Measurements from ENCODE around the gene TSKU.
A peak's percentile ranks its signal among the peaks of the same experiment; 100 is the strongest.
"Not testable (repeated sequence)": the region's sequence is repeated elsewhere in the genome, so short reads cannot be mapped to it uniquely, and the experiment has no call there.

Gene TSKU

DNA sequence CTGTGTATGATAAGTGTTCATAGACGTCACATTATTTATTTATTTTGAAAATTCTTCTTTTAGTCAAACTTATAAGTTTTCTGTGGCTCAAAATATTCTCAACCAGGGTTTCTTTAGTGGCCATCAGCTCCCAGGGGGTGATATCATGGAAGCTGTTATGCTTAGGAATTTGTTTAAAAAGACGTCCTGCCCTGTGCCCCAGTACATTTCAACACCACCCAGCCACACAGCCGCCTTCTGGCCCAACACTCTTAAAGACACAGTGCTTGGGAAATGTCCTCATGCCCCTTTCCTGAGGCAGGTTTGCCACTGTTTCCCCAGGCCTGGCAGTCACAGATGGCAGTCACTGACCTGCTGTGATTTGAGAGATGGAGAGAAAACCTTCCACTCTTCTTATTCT is 19.9 kb downstream of the TSKU start:
- no peak for DNase-seq

GRCh38 chr11:76803811-76804600 is 20.9 kb downstream of the TSKU start:
- no peak for DNase-seq

DNA sequence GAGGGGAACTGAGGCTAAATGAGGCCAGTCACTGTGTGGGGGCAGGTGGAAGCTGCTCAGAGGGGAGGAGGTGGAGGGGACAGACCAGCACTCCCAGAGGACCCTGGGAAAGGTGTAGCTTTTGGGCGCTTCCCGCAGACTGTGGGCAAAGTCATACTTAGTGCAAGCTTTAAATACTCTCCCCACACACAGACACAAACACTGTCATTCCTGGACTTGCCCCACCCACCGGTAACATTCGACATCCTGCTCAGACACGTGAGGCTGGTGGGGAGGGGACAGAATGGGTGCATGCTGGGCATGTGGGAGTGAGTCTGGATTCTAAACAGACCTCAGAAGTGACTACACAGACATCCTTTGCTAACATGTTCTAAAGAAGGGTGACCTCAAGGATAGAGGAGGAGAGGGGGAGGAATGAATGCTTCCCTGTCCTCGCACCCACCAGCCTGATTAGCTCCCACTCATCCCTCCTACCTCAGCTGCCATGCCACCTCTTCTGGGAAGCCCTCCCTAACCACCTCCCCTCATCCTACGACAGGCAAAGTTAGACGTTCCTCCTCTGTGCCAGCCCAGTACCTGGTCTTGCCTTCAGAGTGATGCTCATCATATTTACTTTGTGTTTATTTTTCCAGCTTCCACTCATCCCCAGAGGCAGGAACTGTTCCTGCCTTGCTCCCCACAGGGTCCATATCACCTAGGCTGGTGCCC is 22.2 kb downstream of the TSKU start:
- peak; percentile 24 for DNase-seq

DNA sequence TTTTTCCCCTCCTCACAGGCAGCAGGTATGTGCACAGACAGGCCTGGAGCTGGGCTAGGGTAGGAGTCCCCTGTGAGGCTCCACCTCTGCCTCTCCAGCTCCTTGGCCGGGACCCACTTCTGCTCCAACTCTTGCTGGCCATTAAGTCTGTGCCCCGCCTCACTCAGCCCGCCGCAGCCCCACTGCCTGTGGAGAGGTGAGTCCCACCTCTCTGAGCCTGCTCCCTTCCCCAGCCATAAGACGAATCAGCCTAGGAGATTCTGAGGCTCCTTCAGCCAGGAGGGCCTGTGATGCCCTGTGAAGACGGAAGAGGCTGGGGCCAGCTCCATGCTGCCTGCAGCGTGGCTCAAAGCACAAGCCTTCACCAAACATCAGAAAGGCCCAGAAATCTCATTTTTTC is 23.0 kb downstream of the TSKU start:
- no peak for DNase-seq

DNA sequence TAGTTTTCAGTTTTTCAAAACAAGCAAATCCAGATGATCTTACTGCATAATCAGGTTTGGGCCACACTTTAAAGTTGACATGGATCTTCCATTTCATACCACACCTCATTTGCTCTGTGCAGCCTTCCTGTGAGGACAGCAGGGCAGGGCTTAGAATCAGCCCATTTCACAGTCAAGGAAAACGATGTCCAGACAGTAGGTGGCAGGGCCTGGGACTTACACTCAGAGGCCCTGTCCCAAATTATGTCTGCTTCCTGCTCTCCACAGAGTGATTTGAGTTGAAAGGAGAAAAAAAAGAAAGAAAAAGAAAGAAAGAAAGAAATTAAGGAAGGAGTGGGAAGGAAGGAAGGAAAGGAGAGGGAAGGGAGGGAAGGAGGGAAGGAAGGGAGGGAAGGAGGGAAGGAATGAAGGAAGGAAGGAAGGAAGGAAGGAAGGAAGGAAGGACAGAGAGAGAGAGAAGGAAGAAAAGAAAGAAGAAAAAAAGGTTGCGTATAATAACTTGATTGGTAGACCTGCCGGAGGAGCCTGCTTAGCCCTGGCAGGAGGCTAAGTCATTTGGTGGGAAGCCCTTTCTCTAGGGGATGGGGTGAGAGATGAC is 23.6 kb downstream of the TSKU start:
- DNase-seq = no peak

DNA sequence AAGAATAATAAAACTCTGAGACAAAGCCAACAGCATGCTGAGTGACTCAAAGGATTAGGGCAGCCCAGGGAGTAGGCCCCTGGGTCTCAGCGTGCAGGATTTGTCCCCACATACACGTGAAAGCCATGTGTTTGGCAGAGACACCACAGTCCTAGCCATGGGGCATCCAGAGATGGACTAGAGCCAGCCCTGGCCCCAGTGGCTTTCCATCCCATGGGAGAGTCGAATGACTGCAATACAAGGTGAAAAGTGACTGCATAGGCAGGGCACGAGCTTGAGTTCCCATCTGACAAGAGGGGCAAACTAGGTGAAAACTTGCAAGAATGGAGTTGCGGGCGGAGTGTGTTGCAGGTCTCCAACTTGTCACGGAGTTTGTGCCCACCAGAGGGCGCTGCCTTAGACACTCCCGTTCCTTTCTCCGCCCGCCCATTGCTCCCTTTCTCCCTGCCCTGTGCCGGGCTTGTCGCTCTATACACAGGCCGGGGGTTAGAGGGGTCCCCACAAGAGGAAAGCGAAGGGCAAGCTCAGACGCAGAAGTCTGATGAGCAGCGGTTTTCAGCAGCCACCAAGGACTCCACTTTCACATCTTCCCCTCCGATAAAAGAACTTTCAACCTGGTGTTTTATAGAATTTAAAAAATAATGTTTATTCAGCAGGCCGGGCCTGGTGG is 24.2 kb downstream of the TSKU start:
- peak; percentile 81 for DNase-seq

- peak; percentile 25 for DNase-seq
These were observed 25.0 kb downstream of the TSKU start for GRCh38 chr11:76808171-76808570.

GRCh38 chr11:76808996-76809395 is 25.8 kb downstream of the TSKU start:
- DNase-seq = no peak

DNA sequence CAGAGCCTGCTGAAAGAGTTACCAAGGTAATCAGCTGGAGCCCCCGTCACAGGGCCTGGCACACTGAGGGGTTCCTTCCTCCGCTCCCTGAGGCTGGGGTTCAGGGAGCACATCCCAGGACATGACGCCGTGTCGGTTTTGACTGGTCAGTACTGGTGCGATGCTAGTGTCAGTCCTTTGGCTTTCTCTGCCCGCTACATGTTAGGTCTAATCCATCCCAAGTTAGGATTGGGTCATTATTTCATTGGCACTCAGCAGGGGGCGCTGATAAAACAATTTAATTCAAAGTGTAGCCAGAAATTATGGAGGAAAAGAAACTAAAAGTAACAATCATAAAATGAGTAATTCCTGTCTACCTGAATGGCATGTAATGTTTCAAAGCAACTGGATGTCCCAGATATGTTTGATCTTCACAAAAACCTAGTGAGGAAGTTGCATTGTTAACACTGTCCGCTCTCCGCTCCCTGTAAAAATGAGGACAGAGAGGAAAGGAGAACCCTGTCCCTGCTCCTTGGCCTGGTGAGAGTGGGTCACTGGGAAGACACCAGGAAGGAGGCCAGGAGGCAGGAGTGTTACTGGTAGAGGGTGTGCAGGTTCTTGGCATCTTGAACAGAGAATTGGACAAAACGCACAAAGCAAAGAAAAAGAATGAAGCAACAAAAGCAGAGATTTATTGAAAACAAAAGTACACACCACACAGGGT is 27.1 kb downstream of the TSKU start:
- DNase-seq = no peak

DNA sequence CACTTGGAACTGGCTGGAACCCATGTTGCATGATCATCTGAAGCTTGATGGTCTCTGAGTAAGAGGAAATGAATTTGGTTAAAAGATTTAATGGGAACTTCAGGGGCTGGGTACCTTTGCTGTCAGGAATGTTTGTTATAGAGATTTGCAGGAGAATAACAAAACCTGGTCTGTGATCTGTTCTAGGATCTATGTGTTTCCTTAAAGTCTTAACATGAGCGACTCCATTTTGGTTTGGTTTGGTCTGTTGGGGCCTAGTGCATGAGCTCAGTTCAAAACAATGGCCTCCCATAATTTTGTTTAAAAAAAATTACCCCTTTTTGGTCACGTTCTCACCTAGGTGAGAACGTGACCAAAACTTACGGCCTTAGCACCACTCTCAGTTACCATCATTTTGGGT is 28.1 kb downstream of the TSKU start:
- DNase-seq = no peak

DNA sequence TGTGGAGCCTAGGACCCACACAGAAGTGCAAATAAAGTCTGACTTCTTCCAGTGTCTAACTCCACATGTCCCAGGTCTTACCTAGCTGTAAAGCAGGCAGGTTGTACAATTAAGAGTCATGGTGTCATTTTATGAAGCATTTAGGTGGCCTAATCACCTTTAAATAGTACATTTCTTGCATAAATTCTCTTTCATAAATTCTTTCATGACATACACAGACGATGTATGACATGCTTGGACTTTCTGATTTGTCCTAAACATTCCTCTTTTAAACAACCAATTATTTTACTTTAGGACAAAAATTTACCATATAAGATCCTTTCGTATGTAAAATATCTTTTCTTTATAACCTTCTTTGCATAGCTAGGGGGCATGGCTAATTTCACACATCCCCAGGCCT is 31.3 kb downstream of the TSKU start:
- DNase-seq = no peak

DNA sequence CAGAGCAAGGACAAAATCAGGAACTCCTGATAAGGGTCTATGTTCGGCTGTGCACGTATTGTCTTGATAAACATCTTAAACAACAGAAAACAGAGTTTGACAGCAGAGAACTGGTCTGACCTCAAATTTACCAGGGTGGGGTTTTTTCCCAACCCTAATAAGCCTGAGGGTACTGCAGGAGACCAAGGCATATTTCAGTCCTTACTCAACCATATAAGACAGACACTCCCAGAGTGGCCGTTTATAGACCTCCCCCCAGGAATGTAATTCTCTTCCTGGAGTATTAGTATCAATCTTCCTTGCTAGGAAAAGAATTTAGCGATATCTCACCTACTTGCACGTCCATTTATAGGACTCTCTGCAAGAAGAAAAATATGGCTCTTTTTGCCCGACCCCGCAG is 32.5 kb downstream of the TSKU start:
- not testable (repeated sequence) for DNase-seq

GRCh38 chr11:76820184-76820566 is 37.0 kb downstream of the TSKU start:
- DNase-seq = no peak

- DNase-seq = not testable (repeated sequence)
These were observed 38.2 kb downstream of the TSKU start for GRCh38 chr11:76821396-76821795.

DNA sequence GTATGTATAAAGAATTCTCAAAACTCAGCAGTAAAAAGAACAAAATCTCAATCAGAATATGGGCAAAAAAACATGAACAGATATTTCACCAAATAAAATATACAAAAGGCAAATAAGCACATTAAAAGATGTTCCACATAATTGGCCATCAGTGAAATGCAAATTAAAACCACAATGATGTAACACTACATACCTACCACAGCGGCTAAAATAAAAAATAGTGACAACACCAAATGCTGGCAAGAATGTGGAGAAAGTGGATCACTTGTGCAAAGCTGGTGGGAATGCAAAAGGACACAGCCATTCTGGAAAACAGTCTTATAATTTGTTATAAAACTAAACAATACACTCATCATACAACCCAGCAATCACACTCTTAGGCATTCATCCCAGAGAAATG is 39.2 kb downstream of the TSKU start:
- no peak for DNase-seq

- peak; percentile 71 for DNase-seq
These were observed 40.4 kb downstream of the TSKU start for GRCh38 chr11:76823481-76824028.

DNA sequence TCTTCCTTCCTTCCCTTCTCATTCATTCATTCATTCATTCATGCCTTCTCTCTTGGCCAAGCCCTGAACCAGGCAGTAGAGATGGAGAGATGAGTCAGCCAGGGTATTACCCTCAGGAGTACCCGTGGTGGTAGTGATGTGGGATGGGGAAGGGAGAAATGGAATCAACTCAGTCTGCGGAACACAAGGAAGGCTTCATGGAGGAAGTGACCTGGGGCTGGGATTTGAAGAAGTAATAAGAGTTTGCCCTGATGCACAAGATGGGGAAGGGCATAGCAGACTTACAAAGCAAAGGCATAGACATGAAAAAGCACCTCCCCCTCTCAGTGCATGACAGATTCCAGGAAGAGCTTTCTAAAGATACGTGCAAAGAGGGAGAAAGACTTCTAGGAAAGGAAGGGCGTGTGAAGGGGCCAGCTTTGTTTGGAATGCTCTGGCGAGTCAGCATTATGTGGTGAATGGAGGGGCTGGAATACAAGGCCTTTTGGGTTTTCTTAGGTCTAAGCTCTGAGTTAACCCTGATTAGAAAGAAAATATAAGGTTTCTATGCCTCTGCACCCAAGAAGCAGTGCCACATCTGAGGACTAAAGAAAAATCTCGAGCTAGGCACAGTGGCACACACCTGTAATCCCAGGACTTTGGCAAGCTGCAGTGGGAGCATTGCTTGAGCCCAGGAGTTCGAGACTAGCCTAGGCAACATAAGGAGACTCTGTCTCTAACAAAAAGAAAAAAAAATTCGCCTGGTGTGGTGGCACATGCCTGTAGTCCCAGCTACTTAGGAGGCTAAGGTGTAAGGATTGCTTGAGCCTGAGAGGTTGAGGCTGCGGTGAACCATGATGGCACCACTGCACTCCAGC is 41.2 kb downstream of the TSKU start:
- DNase-seq = no peak

DNA sequence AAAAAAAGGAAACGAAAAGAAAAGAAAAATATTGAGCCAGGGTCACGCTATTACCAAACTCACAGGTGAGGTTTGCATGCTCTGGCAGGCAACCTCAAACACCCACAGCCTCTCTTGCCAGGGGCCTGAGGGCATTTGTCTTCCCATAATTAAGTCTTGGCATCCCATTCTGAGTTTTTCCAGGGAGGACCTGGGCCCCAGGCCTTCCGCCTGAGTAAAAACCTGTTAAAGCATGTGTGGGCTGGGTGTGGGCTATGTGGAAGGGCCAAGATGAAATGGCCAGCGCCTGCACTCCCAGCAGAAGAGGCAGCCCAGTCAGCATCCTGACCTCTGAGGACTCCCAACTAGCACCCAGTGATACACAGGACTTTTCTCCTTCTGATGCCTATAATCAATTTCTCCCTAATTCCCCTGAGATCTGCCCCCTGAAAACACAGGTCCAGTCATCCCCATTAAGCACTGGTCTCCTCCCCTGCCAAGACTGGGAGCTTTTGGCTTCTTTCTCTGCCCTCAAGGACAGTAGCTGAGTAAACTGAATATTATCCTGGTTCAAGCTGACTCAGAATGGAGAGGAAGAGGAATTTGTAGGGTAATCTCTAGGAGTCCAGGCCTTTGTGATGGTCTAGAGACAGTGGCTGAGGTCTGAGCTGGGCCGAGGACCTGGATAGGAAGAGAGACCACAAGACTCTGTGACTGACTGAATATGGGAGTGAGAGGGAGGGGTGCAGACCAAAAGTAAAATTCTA is 42.0 kb downstream of the TSKU start:
- peak; percentile 66 for DNase-seq

- no peak for DNase-seq
These were observed 42.7 kb downstream of the TSKU start for GRCh38 chr11:76825726-76826396.

- not testable (repeated sequence) for DNase-seq
These were observed 43.4 kb downstream of the TSKU start for GRCh38 chr11:76826508-76826907.
